HG03520 (cell line): ENCODE results near the gene LRRFIP1.

Source experiments
- ATAC-seq: cut with Tn5 transposase; IDR thresholded peaks from one replicate; pipeline ENCODE4 v1.9.1; 2021; ENCODE audit warnings: mild to moderate bottlenecking, moderate library complexity; ENCODE audit not compliant: unreplicated experiment

LRRFIP1 gene

DNA sequence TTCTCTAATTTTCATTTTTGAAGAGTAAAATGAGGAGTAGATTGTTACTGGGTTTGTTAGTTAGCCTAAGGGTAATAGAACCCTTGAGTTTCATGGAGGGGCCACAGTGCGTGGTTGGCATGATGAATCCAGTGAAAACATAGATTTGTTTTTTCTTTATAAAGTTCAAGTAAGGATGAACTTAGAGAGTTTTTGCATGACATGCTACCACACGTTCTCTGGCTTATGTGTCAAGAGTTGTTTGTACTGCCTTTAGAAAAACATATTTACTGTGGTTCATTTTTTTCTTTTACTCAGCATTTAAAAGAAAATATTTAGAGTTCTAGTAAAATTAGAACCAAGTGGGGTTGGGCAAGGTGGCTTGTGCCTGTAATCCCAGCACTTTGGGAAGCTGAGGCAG, 193.0 kb downstream of the LRRFIP1 start:
- ATAC-seq, result no peak

GRCh38 chr2:237823544-237823943, 196.2 kb downstream of the LRRFIP1 start:
- no peak for ATAC-seq

DNA sequence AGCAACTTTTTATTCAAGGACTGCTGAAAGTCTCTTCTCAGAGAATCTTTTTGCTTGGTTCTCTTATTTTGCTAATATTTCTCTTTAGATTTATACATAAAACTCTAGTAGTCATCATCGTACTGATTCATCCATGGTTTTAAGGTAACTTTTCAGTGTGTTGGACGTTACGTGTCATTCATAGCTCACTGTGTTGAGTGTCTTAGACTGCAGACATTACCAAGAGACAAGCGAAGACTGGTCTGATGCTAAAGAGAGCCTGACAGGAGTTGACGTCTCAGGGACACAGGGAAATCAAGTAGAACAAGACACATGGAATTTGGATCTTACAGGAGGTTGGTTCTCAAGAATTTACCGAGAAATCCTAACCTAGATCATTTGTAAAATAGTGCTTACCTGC, 196.7 kb downstream of the LRRFIP1 start:
- no peak for ATAC-seq

GRCh38 chr2:237827421-237827987, 200.1 kb downstream of the LRRFIP1 start:
- ATAC-seq, result no peak
